GM21576 (cell line): Measurements from ENCODE around the gene GJC2.
"Not testable (repeated sequence)": the region's sequence is repeated elsewhere in the genome, so short reads cannot be mapped to it uniquely, and the experiment has no call there.

Experiments
- ATAC-seq: cut with Tn5 transposase; IDR thresholded peaks from one replicate; pipeline ENCODE4 v1.9.1; 2021; ENCODE audit warnings: mild to moderate bottlenecking, moderate library complexity; ENCODE audit not compliant: unreplicated experiment

GJC2 gene

GRCh38 chr1:228149406-228150119, at the start of gene GJC2:
Gene GJC2, plus strand, starts transcription at chr1:228149930. Its CDS starts 7,829 bp downstream, at chr1:228157759.
- no peak for ATAC-seq

- no peak for ATAC-seq
These were observed 48.7 kb upstream of the GJC2 start for GRCh38 chr1:228100822-228101613.

- no peak for ATAC-seq
These were observed 48.1 kb upstream of the GJC2 start for GRCh38 chr1:228101614-228101993.

DNA sequence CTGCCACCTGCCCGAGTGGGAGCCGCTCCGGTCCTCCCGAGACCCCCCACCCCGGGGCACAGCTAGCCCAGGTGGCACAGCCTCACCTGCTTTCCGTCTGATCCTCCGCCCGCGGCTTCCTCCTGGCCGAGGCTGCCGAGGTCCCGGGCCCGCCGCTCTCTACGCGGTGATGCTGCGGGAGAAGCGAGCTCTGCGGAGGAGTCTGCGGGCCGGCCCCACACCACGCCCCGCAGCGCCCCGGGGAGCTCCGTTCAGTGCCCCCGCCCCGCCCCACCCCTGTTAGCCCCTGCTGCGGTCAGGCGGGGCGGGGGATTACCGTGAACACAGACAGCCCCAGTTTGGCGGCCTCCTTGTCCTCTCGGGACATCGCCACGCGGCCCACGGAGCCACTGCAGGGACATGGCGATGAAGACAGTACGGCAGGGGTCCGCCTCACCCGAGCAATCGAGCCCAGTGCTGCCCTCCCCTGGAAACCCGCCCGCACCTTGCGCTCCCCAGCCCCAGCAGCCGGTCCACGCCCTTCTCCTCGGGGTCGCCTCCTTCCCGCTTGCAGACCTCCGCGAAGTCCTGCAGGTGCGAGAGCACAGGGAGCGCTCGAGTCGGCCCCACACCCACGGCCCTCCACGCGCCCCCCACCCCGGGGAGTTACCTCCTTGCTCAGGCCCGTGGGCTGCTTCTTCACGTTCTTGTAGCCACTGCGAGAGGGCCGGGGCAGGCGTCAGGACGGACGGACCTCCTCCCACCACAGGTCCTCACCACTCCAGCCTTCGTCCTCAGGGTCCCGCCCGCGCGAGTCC, 47.5 kb upstream of the GJC2 start:
- ATAC-seq: peak; percentile 25

- ATAC-seq: peak; percentile 60
These were observed 46.7 kb upstream of the GJC2 start, which contains the start of gene C1orf35 for GRCh38 chr1:228102791-228103620. Gene C1orf35, minus strand, starts transcription at chr1:228103325. Its CDS starts 98 bp downstream, at chr1:228103227.

DNA sequence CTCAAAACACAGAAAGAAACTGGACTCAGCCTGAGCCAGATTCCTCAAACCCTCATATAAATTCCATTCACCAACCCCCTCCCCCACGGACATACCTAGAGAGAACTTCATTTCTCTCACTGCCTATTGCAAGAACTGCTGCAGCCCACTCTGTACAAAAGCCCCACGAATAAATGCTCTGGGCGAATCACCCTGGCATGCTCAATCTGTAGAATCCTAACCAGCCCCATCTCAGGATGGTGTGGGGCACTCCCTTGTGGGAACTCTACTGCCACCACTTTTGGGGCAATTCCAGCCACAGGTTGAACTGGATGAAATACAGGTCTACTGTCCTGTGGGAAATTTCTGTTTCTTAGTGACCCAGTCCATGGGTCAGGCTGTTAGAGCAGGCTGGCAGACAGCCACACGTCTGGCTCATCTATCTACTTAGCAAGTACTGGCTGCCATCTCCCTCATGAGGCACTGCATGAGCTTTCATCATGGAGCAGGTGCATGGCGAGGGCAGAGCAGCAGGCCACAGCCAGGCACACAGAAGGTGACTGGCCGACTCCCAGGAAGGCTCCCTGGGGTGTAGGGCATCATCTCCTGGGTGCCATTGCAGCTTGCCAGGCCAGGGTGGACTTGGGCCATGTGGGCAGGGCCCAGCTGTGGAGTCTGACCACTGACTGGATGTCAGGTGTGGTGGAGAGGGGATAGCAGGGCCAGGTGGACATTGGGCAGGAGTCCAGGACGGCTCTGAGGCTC, 45.0 kb upstream of the GJC2 start:
- ATAC-seq: no peak

DNA sequence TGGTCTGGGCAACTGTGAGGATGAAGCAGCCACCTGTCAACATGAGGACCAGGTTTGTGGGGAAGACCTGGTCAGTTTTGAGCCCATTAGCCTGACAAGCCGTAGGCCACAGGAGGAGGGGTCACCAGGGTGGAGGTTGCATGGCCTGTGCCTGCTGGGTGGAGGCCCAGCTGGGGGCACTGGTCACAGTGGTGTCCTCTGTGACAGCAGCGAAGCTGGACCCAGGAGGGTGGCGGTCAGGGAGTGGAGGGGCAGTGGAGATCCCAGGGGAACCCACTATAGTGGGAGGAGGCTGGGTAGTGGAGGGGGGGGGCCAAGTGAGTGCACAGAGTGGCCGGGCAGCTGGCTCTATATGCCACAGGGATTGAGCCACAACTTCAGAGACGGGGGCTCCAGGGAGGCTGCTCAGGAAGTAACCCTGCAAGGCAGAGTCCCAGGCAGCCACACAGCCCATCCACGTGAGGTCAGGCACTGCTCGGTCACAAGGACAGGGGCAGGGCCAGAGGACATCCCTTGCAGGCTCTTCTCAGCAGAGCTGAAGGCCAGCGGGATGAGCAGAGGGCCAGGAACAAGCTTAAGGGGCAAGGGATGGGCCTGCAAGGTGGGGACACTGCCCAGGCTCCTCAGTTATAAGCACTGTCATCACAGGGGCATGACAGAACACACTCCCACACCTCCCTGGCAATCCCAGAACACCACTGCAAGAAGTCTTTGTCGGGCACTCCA, 44.3 kb upstream of the GJC2 start:
- ATAC-seq: no peak

DNA sequence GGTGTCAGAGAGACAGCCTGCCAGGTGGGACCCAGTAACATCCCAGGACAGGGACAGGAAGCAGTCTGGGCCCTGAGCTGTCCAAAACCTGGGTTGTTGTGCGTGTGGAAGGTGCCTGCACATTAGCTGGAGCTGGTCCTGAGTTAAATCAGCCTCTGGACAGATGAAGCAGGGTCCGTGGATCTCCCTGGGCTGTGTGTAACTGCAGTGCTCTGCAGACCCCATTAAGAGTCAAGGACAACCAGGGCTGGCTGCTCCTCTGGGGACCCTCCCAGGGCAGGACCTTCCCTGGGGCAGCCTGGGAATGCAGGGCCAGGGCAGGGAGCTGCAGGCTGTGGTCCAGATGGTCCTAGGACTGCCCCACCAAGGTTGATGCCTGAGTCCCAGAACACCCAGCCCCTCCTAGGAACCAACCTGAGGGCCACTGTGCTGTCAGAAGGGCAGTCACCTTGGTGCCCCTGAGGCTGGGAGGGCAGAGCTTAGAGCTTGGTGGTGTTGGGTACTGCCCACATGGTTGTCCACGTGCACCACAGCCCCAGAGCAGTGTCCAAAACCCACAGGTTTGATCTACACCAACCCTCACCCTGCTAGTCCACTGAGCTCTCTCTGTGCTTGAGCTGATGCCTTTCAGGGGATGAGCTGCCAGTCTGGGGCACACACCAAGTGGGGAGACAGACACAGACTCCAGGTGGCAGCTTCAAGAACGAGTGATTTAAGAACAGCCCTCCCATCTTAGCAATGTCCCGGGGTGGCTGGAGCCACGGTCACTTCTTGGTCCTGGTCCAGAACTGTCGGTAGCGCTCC, 43.5 kb upstream of the GJC2 start:
- ATAC-seq: no peak

DNA sequence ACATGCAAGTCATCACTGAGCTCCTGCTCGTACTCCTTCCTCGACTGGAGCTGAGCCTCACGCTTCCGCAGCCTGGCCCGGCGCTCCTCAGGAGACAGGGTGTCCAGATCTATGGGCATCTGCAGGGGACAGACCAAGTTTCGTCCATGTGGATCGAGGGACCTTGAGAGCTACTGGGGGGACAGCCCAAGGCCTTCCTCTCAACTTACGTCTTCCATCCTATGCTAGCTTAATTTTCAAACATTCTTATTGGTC, 43.0 kb upstream of the GJC2 start:
- ATAC-seq: no peak

DNA sequence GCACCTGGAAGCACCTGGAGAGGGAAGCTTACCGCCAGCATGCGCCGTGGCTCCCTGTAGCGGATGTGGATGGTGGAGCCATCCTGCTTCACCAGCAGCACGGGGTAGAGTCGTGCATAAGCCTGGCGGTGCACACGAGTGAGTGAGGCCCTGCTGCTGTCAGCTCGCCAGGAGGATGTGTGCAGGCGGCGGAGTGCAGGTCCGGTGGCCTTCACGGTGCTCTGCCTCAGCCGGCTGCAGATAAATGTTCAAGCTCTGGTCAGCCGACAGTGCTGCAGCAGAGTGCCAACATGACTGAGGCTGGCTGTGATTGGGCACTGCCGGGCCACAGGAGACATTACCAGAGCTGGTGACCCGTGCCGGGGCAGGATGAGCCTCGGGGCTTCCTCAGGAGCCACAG, 42.1 kb upstream of the GJC2 start:
- ATAC-seq: no peak

GRCh38 chr1:228108055-228108690, 41.6 kb upstream of the GJC2 start:
- no peak for ATAC-seq

DNA sequence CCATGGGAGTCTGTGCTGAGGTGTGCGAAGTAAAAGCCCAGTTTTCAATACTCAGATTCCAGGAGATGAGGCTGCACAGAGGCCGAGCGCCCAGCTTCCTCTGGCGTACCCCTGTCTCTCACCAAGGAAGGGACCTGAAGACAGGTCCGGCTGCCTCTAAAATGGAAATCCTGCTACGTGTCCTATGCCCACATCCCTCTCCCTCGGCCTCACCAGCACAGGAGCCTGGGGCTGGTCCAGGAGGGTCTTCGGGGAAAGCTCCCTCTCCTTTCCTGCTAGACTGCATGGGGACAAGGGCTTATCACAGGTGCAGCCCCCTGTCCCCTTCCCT, 41.0 kb upstream of the GJC2 start:
- ATAC-seq: no peak

DNA sequence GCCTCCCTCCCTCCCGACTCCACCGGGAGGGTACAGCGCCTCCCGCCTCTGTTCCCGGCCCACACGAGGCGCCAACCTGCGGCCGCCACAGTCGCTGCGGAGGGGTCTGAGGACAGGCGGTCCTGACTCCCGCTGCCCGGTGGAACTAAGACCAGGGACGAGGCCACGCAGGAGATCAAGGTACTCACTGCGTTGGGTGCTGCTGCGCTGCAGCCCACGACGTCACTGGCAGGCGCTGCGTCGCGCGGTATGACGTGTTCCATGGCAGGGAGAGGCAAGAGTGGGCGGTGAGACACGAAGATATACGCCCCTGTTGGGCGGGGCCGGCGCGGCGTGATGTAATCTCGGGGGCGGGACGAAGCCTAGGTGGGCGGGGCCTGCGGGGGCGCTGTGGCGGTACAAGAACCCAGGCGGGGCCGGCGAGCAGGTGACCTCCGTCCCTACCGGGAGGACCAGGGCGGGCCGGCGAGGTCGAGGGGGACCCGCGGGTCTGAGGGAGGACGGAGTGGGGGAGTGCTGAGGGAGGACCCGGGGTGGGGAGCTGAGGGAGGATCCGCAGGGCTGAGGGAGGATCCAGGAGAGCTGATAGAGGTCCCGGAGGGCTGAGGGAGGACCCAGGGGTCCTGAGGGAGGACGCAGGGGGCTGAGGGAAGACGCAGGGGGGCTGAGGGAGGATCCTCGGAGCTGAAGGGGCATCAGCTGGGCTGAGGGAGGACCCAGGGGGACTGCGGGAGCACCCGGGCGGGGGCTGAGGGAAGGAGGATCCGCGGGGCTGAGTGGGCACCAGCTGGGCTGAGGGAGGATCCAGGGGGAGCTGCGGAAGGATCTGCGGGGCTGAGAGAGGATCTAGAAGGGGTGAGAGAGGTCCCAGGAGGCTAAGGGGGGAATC, 40.4 kb upstream of the GJC2 start, which contains the start of gene MRPL55:
MRPL55 (minus strand) TSS at position 227 of the 889 bp plus-strand sequence. CDS start 1,039 bp downstream, outside the sequence.
- ATAC-seq: peak; percentile 81

GRCh38 chr1:228109962-228110488, 39.7 kb upstream of the GJC2 start:
- peak; percentile 5 for ATAC-seq

DNA sequence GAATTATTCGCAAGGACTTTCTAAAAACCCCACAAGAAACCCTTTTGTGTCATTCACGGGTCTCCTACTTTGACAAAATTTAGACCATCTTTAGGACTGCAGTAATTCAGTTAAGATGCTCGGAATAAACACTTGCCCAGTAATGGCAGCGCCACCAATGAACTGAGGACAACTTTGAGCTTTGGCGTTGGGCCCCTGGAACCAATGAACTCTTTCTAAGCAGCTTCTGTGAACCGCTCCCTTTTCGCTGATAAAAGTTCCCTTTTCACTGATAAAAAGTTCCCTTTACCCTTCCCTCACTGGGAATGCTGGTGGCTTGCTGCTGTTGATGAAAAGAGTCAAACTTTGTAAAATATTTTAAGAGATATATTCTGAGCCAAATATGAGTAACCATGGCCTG, 39.2 kb upstream of the GJC2 start:
- no peak for ATAC-seq

DNA sequence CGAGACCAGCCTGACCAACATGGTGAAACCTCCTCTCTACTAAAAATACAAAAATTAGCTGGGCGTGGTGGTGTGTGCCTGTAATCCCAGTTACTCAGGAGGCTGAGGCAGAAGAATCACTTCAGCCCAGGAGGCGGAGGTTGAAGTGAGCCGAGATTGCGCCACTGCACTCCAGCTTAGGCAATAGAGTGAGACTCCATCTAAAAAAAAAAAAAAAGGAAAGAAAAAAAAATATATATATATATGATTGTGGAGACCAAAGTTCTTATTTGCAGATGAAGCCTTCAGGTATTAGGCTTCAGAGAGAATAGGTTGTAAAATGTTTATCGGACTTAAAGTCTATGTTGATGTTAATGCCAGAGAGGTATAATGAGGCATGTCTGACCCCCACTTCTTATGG, 38.4 kb upstream of the GJC2 start:
- not testable (repeated sequence) for ATAC-seq

DNA sequence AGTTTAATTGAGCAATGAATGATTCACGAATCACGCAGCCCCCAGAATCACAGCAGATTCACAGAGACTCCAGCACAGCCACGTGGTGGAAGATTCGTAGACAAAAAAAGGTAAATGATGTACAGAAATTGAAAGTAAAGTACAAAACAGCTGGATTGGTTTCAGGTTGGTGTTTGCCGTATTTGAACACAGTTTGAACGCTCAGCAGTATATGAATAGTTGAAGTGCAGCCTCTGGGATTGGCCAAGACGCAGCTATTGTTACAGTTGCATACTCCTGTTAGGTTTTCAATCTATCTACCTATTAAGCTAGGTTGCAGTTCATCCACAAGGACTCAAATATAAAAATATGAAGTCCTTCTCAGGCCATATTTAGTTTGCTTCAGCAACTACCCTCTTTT, 37.6 kb upstream of the GJC2 start:
- ATAC-seq: no peak
